HG03066 (cell line): Measurements from ENCODE around the gene IL34.
"Not testable (repeated sequence)": the region's sequence is repeated elsewhere in the genome, so short reads cannot be mapped to it uniquely, and the experiment has no call there.

Experiments
- ATAC-seq: cut with Tn5 transposase; IDR thresholded peaks from one replicate; pipeline ENCODE4 v1.9.1; 2021; ENCODE audit warnings: low read depth; ENCODE audit not compliant: unreplicated experiment

IL34 gene

DNA sequence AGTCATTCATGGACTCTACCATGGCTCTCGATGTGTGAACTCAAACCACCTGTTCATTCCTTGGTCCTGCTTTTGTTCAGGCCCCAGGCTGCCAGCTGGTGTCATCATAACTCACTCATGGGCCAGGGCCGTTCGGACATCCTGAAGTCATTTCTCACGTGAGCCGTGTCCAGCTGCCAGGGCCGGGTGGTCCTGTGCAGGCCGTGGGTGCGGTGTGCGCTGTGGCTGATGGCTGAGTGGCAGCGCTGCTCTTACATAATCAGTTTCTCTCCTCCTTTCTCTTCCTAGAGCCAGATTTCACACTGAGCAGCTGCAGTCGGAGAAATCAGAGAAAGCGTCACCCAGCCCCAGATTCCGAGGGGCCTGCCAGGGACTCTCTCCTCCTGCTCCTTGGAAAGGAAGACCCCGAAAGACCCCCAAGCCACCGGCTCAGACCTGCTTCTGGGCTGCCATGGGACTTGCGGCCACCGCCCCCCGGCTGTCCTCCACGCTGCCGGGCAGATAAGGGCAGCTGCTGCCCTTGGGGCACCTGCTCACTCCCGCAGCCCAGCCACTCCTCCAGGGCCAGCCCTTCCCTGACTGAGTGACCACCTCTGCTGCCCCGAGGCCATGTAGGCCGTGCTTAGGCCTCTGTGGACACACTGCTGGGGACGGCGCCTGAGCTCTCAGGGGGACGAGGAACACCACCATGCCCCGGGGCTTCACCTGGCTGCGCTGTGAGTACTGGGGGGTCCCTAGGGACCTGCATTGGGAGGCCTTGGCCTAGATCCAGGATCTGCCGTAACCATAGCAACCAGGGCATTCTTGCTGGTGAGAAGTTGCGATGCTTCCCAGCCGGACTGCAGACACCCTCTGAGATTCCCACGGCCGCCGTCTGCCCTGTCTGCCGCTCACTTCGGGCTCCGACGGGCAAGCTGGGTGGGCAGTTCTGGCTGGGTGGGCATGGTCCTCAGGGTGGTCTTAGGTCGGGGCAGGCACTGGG is at the start of gene IL34:
Gene IL34, plus strand, starts transcription at position 300 of the 982 bp plus-strand sequence. Its CDS starts 389 bp downstream, at position 689.
- no peak for ATAC-seq

- ATAC-seq, result no peak
These were observed 49.1 kb upstream of the IL34 start for GRCh38 chr16:70597135-70597835.

DNA sequence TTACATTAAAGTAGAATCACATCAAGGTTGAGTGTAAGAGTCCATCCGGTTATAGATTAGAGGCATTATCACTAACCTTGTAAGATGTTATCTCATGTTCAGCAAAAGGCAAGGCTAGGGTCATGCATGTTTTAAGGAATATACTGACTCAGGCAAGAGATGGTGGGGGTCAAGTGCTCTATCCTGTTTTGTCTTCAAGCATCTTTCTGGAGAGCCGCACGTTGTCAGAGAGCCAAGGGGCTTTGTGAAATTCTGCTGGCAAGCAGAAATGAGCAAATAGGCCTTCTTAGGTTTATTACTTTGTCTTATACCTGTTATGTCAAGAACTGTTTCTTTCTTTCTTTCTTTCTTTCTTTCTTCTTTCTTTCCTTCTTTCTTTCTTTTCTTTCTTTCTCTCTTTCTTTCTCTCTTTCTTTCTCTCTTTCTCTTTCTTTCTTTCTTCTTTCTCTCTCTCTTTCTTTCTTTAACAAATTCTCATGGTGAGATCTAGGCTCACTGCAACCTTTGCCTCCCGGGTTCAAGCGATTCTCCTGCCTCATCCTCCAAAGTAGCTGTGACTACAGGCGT is 47.3 kb upstream of the IL34 start:
- no peak for ATAC-seq

DNA sequence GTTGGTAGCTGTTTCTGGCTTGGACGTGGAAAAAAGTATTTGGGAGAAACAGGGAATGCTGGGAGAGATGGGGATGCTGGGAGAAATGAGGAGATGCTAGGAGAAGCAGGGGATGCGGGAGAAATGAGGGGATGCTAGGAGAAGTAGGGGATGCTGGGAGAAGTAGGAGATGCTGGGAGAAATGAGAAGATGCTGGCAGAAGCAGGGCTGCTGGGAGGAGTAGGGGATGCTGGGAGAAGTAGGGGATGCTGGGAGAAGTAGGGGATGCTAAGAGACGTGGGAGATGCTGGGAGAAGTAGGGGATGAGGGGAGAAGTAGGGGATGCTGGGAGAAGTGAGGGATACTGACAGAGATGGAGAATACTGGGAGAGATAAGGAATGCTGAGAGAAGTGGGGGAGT is 45.6 kb upstream of the IL34 start:
- ATAC-seq, result no peak

- ATAC-seq, result no peak
These were observed 44.5 kb upstream of the IL34 start for GRCh38 chr16:70601576-70602575.

GRCh38 chr16:70602831-70603230 is 43.5 kb upstream of the IL34 start:
- ATAC-seq, result no peak

DNA sequence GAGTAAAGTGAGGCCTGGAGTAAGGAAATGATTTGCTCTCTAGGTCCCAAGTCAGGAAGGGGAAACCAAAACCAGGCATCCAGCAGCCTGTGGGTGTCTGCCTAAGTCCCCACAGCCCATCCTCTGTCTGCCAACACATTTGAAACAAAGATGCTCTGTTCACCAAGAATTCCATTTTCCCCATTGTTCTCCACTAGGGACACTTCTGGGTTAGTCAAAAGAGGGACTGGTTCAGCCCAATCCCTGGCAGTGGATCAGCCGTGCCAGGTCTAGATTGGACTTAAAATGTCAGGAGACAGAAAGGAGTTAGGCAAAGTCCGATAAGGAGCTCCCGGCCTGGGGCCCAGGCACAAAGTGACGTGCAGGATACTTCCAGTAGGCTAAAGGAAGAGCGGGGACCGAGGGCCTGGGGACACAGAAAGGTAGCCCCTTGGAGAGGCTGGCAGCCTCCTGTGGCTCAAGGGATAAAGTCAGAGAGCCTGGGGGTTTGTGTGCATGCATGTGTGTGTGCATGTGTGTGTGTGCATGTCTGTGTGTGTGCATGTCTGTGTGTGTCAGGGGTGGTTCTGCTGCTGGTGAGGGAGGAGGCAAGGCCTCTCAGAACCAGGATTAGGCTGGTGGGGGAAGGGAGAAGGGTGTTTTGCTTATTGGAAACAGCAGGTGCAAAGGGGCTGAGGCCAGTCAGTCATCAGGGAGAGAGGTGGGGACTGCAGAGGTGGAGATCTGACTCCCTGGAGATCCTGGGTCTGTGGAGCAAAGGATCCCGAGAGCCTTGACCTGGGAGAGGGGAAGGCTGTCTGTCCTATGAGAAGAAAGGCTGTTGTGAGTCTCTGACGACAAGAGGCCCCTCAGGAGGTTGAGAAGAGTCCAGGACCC is 41.7 kb upstream of the IL34 start:
- ATAC-seq, result no peak

GRCh38 chr16:70605283-70605657 is 41.1 kb upstream of the IL34 start:
- ATAC-seq, result no peak

DNA sequence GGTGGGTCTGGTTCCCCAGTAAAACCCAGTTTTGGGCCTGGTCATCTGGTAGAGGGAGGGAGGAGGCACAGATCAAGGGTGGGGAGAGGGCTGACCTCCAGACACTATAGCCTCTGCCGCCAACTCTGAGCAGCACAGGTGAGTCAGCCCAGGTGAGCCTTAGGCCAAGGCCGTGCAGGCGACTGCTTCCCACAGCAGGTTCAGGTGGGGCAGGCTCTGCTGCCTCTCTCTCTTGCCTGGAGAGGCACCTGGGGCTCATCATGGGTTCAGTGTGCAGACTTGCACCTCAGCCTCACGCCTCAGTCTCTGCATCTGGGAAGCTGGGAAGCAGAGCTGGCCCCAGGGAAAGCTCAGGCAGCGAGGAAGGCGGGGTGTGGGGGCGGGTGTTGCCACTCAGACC is 37.8 kb upstream of the IL34 start:
- no peak for ATAC-seq

DNA sequence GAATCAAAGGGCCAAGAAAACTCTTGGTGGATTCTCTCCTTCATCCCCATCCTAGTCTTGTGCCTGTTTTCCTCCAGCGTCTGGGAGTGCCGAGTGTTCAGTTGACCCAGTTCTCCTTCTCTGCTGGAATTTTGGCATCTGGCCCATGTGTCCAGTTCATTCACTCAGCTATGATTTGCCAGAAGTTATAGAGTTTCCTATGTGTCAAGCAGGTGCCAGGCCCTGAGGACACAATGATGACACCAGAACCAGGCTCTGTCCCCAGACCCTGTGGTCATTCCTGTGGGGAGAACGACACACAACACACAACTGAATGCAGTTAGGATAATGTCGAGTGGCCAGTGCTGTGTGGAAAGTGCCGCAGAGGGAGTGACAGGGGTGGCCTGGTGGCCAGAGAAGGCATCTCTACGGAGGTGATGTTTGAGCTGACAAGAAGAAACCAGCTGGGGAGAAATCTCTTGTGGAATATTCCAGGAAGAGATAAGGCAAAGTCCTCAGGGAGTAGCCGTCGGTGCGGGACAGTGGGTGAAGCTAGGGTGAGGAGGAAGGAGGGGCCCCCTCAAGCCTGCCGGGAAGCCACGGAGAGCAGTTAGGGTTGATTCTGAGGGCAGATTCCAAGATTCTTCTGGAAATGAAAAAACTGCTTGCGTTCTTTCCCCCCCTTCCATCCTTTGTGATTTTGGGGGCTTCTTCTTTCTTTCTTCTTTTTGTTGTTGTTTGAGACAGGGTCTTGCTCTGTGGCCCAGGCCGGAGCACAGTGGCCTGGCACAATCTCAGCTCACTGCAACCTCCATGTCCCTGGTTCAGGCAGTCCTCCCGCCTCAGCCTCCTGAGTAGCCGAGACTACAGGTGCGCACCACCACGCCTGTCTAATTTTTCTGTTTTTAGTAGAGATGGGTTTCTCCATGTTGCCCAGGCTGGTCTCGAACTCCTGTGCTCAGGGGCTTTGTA is 35.8 kb upstream of the IL34 start:
- no peak for ATAC-seq

DNA sequence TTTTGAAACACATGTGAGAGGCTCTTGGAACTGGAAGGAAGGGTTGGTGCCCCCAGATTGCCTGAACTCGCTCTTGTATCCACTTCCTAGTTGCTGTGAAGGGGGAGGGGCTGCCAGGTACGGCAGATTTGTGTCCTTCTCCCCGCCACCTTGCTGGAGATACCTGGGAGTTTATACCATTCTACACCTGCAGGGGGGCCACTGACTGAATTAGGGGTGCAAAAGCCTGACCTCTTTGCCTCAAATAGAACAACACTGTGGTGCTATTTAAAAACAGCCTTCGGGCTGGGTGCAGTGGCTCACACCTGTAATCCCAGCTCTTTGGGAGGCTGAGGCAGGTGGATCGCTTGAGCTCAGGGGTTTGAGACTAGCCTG is 35.1 kb upstream of the IL34 start:
- ATAC-seq, result no peak

DNA sequence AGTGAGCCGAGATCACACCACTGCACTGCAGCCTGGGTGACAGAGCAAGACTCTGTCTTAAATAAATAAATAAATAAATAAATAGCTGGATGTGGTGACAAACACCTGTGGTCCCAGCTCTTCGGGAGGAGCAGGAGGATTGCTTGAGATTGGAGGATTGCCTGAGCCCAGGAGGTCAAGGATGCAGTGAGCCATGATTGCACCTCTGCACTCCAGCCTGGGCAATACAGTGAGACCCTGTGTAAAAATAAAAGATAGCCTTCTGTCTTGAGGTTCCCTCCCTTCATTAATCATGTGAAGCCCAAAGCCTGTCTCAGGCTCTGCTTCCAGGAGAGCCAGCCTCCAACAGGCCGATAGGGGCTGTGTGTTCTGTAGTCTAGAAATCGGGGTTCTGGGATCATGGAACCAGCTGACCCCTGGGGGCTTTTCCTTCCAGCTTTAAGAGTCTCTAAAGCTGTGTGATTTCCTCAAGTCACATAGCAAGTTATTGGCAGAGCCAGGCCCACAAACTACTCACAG is 34.5 kb upstream of the IL34 start:
- ATAC-seq, result no peak

- no peak for ATAC-seq
These were observed 33.4 kb upstream of the IL34 start for GRCh38 chr16:70612931-70613330.

DNA sequence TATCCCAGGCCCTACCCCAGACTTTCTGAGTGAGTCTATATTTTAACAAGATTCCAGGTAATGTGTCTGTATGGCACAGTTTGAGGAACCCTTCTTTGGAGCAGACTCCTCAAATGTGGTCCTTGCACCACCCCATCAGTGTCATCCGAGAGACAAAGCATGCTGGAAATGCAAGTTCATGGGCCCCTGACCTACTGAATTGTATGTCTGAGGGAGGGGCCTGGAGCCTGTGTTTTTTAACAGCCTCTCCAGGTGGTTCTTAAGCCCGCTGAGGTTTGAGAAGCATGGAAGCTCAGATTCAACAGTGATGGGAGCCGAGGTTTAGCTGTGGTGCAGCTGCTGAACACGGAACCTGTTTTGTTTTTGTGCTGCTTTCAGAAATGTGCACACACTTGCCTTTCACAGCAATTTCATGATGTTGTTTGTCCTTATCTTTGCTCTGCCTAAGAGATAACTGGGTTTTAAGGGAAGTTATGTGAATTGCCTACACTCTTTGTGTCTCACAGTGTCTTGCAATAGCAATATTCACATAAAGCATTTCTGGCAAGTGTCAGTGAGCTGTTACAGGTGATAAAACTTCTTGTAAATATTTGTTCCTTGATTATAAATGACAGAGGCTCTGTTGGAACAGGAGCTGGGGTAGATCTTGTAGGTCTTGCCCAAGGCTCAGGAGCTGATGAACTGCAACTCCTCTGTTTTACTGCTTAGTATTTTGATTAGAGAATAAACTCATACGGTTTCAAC is 32.0 kb upstream of the IL34 start:
- ATAC-seq, result no peak

DNA sequence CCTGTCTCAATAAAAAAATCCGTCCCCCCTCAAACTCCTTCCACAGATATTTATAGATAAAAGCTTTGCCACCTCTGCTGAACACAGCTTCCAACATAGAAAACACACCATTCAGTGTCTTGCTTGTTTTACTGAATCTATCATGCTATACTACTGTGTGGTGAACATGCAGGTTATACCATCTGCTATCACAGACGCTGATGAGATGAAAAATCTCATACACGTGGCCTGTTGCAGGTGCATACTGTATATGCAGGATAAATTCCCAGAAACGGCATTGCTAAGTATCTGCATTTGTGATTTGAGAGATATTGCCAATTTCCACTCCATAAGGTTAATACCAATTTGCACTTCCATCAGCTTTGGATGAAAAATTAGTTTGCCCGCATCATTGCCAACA is 30.4 kb upstream of the IL34 start:
- ATAC-seq, result no peak

- ATAC-seq, result not testable (repeated sequence)
These were observed 24.5 kb upstream of the IL34 start for GRCh38 chr16:70621864-70622263.

DNA sequence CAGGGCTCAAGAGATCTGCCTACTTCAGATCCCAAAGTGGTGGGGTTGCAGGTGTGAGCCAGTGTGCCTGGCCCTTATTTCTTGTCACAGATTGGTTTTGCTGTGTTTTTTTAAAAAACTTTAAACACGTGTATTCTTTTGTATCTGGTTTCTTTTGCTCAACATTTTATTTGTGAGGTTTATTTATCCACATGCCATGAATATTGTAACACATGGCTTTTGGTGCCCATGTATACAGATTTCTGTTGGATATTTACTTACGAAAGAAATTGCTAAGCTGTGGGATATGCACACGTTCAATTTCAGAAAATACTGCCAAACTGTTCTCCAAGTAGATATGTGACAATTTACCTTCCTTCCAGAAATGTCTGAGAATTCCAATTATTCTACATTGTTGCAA is 18.7 kb upstream of the IL34 start:
- ATAC-seq, result no peak
